ENCODE measurements around the gene PREPL. TPM values are rescaled to one million over a fixed set of nuclear protein-coding genes. Genes with fewer than 3 reads are reported as not detected.

PREPL gene
- total RNA-seq, 1 experiment from 2014 or later: 43.0 TPM

GRCh38 chr2:44372246-44372645, 11.0 kb upstream of the PREPL start:
- H3K4me1 Mint-ChIP-seq (ENCODE audit: low read depth, unreplicated experiment): no peaks in the 10 kb centered on the region
- H3K4me3 Mint-ChIP-seq (ENCODE audit: low read depth, unreplicated experiment): no peak overlapping the region
- no peaks in the 10 kb centered on the region for H3K9me3 Mint-ChIP-seq (ENCODE audit: low read depth, unreplicated experiment)
- DNase-seq: no peak
- no peaks in the 10 kb centered on the region for H3K27me3 Mint-ChIP-seq (ENCODE audit: unreplicated experiment)
- peaks cover 15% of the 10 kb centered on the region for H3K36me3 Mint-ChIP-seq (ENCODE audit: insufficient read depth, unreplicated experiment)
- no peak overlapping the region for H3K27ac Mint-ChIP-seq (ENCODE audit: unreplicated experiment)
- intact Hi-C loops (cut with micrococcal nuclease; ENCODE audit: unreplicated experiment): no loop called here
- TF ChIP-seq CTCF (IDR thresholded peaks at IDR 0.05; ENCODE audit: unreplicated experiment): no peak
- no TSS peak for BruUV-seq (replicated peaks)
- CTCF ChIA-PET: no interaction called here

GRCh38 chr2:44371445-44371844, 10.2 kb upstream of the PREPL start:
- DNase-seq: no peak
- H3K36me3 Mint-ChIP-seq (ENCODE audit: insufficient read depth, unreplicated experiment): peaks cover 11% of the 10 kb centered on the region
- no peaks in the 10 kb centered on the region for H3K9me3 Mint-ChIP-seq (ENCODE audit: low read depth, unreplicated experiment)
- TF ChIP-seq CTCF (IDR thresholded peaks at IDR 0.05; ENCODE audit: unreplicated experiment): no peak
- no peak overlapping the region for H3K27ac Mint-ChIP-seq (ENCODE audit: unreplicated experiment)
- BruUV-seq (replicated peaks): no TSS peak
- intact Hi-C loops (cut with micrococcal nuclease; ENCODE audit: unreplicated experiment): no loop called here
- no peaks in the 10 kb centered on the region for H3K27me3 Mint-ChIP-seq (ENCODE audit: unreplicated experiment)
- no peak overlapping the region for H3K4me3 Mint-ChIP-seq (ENCODE audit: low read depth, unreplicated experiment)
- CTCF ChIA-PET: interaction anchor here (0.6 kb wide), 1 partner anchor 386 kb away, joined by 5 read pairs; no protein-coding TSS in a partner anchor
- no peaks in the 10 kb centered on the region for H3K4me1 Mint-ChIP-seq (ENCODE audit: low read depth, unreplicated experiment)

GRCh38 chr2:44369392-44369791, 8.1 kb upstream of the PREPL start:
- Mint-ChIP-seq H3K9me3 (ENCODE audit: low read depth, unreplicated experiment) (no peaks in the 10 kb centered on the region), H3K4me3 (ENCODE audit: low read depth, unreplicated experiment) (no peak overlapping the region), H3K36me3 (ENCODE audit: insufficient read depth, unreplicated experiment) (peaks cover 11% of the 10 kb centered on the region), H3K4me1 (ENCODE audit: low read depth, unreplicated experiment) (peaks cover 13% of the 10 kb centered on the region), H3K27ac (ENCODE audit: unreplicated experiment) (no peak overlapping the region), H3K27me3 (ENCODE audit: unreplicated experiment) (no peaks in the 10 kb centered on the region)
- intact Hi-C loops (cut with micrococcal nuclease; ENCODE audit: unreplicated experiment): no loop called here
- no peak for TF ChIP-seq CTCF (IDR thresholded peaks at IDR 0.05; ENCODE audit: unreplicated experiment)
- no TSS peak for BruUV-seq (replicated peaks)
- no peak for DNase-seq
- CTCF ChIA-PET: no interaction called here

- no peak overlapping the region for H3K27ac Mint-ChIP-seq (ENCODE audit: unreplicated experiment)
- intact Hi-C loops (cut with micrococcal nuclease; ENCODE audit: unreplicated experiment): no loop called here
- H3K27me3 Mint-ChIP-seq (ENCODE audit: unreplicated experiment): no peaks in the 10 kb centered on the region
- no peak for TF ChIP-seq CTCF (IDR thresholded peaks at IDR 0.05; ENCODE audit: unreplicated experiment)
- peaks cover 4% of the 10 kb centered on the region for H3K36me3 Mint-ChIP-seq (ENCODE audit: insufficient read depth, unreplicated experiment)
- no TSS peak for BruUV-seq (replicated peaks)
- CTCF ChIA-PET: no interaction called here
- no peak for DNase-seq
- H3K9me3 Mint-ChIP-seq (ENCODE audit: low read depth, unreplicated experiment): no peaks in the 10 kb centered on the region
- peaks cover 20% of the 10 kb centered on the region for H3K4me1 Mint-ChIP-seq (ENCODE audit: low read depth, unreplicated experiment)
- H3K4me3 Mint-ChIP-seq (ENCODE audit: low read depth, unreplicated experiment): no peak overlapping the region
Observed at GRCh38 chr2:44367591-44367990, 6.3 kb upstream of the PREPL start.

All from Calu3 (cell line).